Karpas-422 (cell line): ENCODE data around the gene C10orf95. TPM values are rescaled to one million over a fixed set of nuclear protein-coding genes. Genes with fewer than 3 reads are reported as not detected.

ENCODE experiments used
- DNase-seq: peaks from one replicate; pipeline ENCODE4 v3.0.0-alpha.2; 2015
- H2AFZ ChIP-seq: fragments of 200-600 bp; sonication (generic); 2 replicates; pipeline ENCODE4 v1.6.1; 2014; ENCODE audit warnings: antibody characterized with exemption, low read length, mixed read lengths
- H3K27ac ChIP-seq: fragments of 200-600 bp; sonication (generic); 2 replicates; pipeline ENCODE4 v1.5.1; 2014; ENCODE audit warnings: mild to moderate bottlenecking, low read length, moderate library complexity
- H3K27me3 ChIP-seq: fragments of 200-600 bp; sonication (generic); 2 replicates; pipeline ENCODE4 v1.6.1; 2014; ENCODE audit warnings: low read length, mixed read lengths
- H3K36me3 ChIP-seq: fragments of 200-600 bp; sonication (generic); 2 replicates; pipeline ENCODE4 v1.6.1; 2014; ENCODE audit warnings: low read length, mixed read lengths; ENCODE audit not compliant: insufficient read depth
- H3K4me1 ChIP-seq: fragments of 200-600 bp; sonication (generic); 2 replicates; pipeline ENCODE4 v1.6.1; 2014; ENCODE audit warnings: mild to moderate bottlenecking, low read length, mixed read lengths
- H3K4me2 ChIP-seq: fragments of 200-600 bp; sonication (generic); 2 replicates; pipeline ENCODE4 v1.6.1; 2014; ENCODE audit warnings: low read length, low read depth, mild to moderate bottlenecking; ENCODE audit not compliant: poor library complexity, severe bottlenecking
- H3K4me3 ChIP-seq: fragments of 200-600 bp; sonication (generic); 2 replicates; pipeline ENCODE4 v1.5.1; 2014; ENCODE audit warnings: mild to moderate bottlenecking, antibody characterized with exemption, low read length, mixed read lengths
- H3K79me2 ChIP-seq: fragments of 200-600 bp; sonication (generic); 2 replicates; pipeline ENCODE4 v1.6.1; 2014; ENCODE audit warnings: mild to moderate bottlenecking, low read length, mixed read lengths
- H3K9ac ChIP-seq: fragments of 200-600 bp; sonication (generic); 2 replicates; pipeline ENCODE4 v1.6.0; 2014; ENCODE audit warnings: low read length
- H3K9me2 ChIP-seq: fragments of 200-600 bp; sonication (generic), shearing (Covaris generic); replicated peaks from 2 replicates; pipeline ENCODE4 v1.6.0; 2014; ENCODE audit warnings: mild to moderate bottlenecking, low read length, moderate library complexity; ENCODE audit not compliant: insufficient read depth
- H3K9me3 ChIP-seq: fragments of 300-700, 200-600 bp; sonication (generic); 2 replicates; pipeline ENCODE4 v1.6.1; 2014; ENCODE audit warnings: low read length, mixed read lengths
- H4K20me1 ChIP-seq: fragments of 200-600 bp; sonication (generic); 2 replicates; pipeline ENCODE4 v1.6.1; 2014; ENCODE audit warnings: mild to moderate bottlenecking, antibody characterized with exemption, low read length, low read depth; ENCODE audit not compliant: insufficient read depth
- total RNA-seq: library from RNA; depleted of rRNA; stranded (reverse); fragments of >200 nt; shearing (Covaris generic); gene quantifications from 2 replicates; pipeline ENCODE4 v1.2.3, GENCODE V29; 2014; ENCODE audit warnings: low replicate concordance

The C10orf95 gene
- total RNA-seq, 1 experiment from 2014 or later = 0.78 TPM

GRCh38 chr10:102435133-102435497, 16.2 kb downstream of the C10orf95 start:
- no peak overlapping the region for H2AFZ ChIP-seq
- no peak overlapping the region for H3K4me2 ChIP-seq
- H3K4me3 ChIP-seq = no peak overlapping the region
- peaks cover 15% of the 10 kb centered on the region for H3K79me2 ChIP-seq
- H3K27me3 ChIP-seq = no peaks in the 10 kb centered on the region
- no peaks in the 10 kb centered on the region for H3K9me2 ChIP-seq
- no peak overlapping the region for H3K27ac ChIP-seq
- H3K9ac ChIP-seq = no peak overlapping the region
- H4K20me1 ChIP-seq = no peaks in the 10 kb centered on the region
- DNase-seq = no peak
- peaks cover 5% of the 10 kb centered on the region for H3K4me1 ChIP-seq
- no peaks in the 10 kb centered on the region for H3K9me3 ChIP-seq
- H3K36me3 ChIP-seq = no peaks in the 10 kb centered on the region

- H3K4me3 ChIP-seq = no peak overlapping the region
- no peak overlapping the region for H2AFZ ChIP-seq
- H3K79me2 ChIP-seq = peaks cover 15% of the 10 kb centered on the region
- no peak for DNase-seq
- H3K9me2 ChIP-seq = no peaks in the 10 kb centered on the region
- no peaks in the 10 kb centered on the region for H4K20me1 ChIP-seq
- no peaks in the 10 kb centered on the region for H3K9me3 ChIP-seq
- H3K4me1 ChIP-seq = peaks cover 5% of the 10 kb centered on the region
- no peak overlapping the region for H3K4me2 ChIP-seq
- H3K27ac ChIP-seq = no peak overlapping the region
- no peaks in the 10 kb centered on the region for H3K27me3 ChIP-seq
- H3K9ac ChIP-seq = no peak overlapping the region
- H3K36me3 ChIP-seq = no peaks in the 10 kb centered on the region
Measured at GRCh38 chr10:102434394-102435132, 16.8 kb downstream of the C10orf95 start.

GRCh38 chr10:102433619-102434046, 17.7 kb downstream of the C10orf95 start:
- H3K4me2 ChIP-seq = no peak overlapping the region
- H3K36me3 ChIP-seq = no peaks in the 10 kb centered on the region
- H3K27me3 ChIP-seq = no peaks in the 10 kb centered on the region
- no peaks in the 10 kb centered on the region for H4K20me1 ChIP-seq
- no peaks in the 10 kb centered on the region for H3K9me3 ChIP-seq
- H3K4me1 ChIP-seq = peaks cover 5% of the 10 kb centered on the region
- no peak overlapping the region for H3K4me3 ChIP-seq
- H2AFZ ChIP-seq = no peak overlapping the region
- H3K79me2 ChIP-seq = peaks cover 15% of the 10 kb centered on the region
- H3K27ac ChIP-seq = no peak overlapping the region
- H3K9ac ChIP-seq = no peak overlapping the region
- no peaks in the 10 kb centered on the region for H3K9me2 ChIP-seq
- no peak for DNase-seq

- H3K4me1 ChIP-seq = peaks cover 5% of the 10 kb centered on the region
Measured at GRCh38 chr10:102432162-102432950, 19.0 kb downstream of the C10orf95 start, which contains the start of gene CUEDC2. Gene CUEDC2, minus strand, starts transcription at chr10:102432574. Its CDS starts 7,386 bp downstream, at chr10:102425188.

GRCh38 chr10:102431452-102432124, 19.8 kb downstream of the C10orf95 start:
- H3K4me1 ChIP-seq = peaks cover 5% of the 10 kb centered on the region
- H2AFZ ChIP-seq = no peak overlapping the region; the same call in 1 of the 2 replicates
- no peaks in the 10 kb centered on the region for H3K9me3 ChIP-seq
- H4K20me1 ChIP-seq = no peaks in the 10 kb centered on the region
- peak overlapping the region; percentile 94 for H3K4me3 ChIP-seq
- H3K27ac ChIP-seq = peak overlapping the region; percentile 70
- H3K4me2 ChIP-seq = peak overlapping the region; percentile 96
- H3K36me3 ChIP-seq = no peaks in the 10 kb centered on the region
- no peaks in the 10 kb centered on the region for H3K27me3 ChIP-seq
- peak overlapping the region; percentile 98 for H3K9ac ChIP-seq
- peak; percentile 58 for DNase-seq
- H3K9me2 ChIP-seq = no peaks in the 10 kb centered on the region
- peaks cover 15% of the 10 kb centered on the region for H3K79me2 ChIP-seq

More at GRCh38 chr10:102432162-102432950, 19.0 kb downstream of the C10orf95 start, which contains the start of gene CUEDC2:
- Histone ChIP-seq H3K9me3 (no peaks in the 10 kb centered on the region), H3K9ac (peak within 1 kb of the TSS; percentile 98), H3K79me2 (peaks cover 15% of the 10 kb centered on the region), H3K4me2 (peak within 1 kb of the TSS; percentile 96), H4K20me1 (no peaks in the 10 kb centered on the region), H3K9me2 (no peaks in the 10 kb centered on the region), H2AFZ (peak within 1 kb of the TSS; percentile 43; the same call in 1 of the 2 replicates), H3K27me3 (no peaks in the 10 kb centered on the region), H3K27ac (peak within 1 kb of the TSS; percentile 70), H3K4me3 (peak within 1 kb of the TSS; percentile 94), H3K36me3 (no peaks in the 10 kb centered on the region)
- peak; percentile 96 for DNase-seq

- H3K27me3 ChIP-seq = no peaks in the 10 kb centered on the region
Measured at GRCh38 chr10:102429468-102429867, 21.9 kb downstream of the C10orf95 start.

GRCh38 chr10:102426803-102427287, 24.5 kb downstream of the C10orf95 start:
- H3K4me1 ChIP-seq = peaks cover 9% of the 10 kb centered on the region
- H2AFZ ChIP-seq = no peak overlapping the region
- H3K36me3 ChIP-seq = no peaks in the 10 kb centered on the region
- no peaks in the 10 kb centered on the region for H3K9me2 ChIP-seq
- H4K20me1 ChIP-seq = no peaks in the 10 kb centered on the region
- no peak for DNase-seq
- H3K9me3 ChIP-seq = no peaks in the 10 kb centered on the region
- H3K27ac ChIP-seq = no peak overlapping the region
- peaks cover 11% of the 10 kb centered on the region for H3K79me2 ChIP-seq
- H3K4me2 ChIP-seq = no peak overlapping the region
- H3K27me3 ChIP-seq = no peaks in the 10 kb centered on the region
- no peak overlapping the region for H3K9ac ChIP-seq
- H3K4me3 ChIP-seq = no peak overlapping the region

More at GRCh38 chr10:102429468-102429867, 21.9 kb downstream of the C10orf95 start:
- Histone ChIP-seq H3K4me2 (no peak overlapping the region), H4K20me1 (no peaks in the 10 kb centered on the region), H2AFZ (no peak overlapping the region), H3K4me3 (no peak overlapping the region), H3K9me3 (no peaks in the 10 kb centered on the region), H3K36me3 (no peaks in the 10 kb centered on the region), H3K79me2 (peaks cover 15% of the 10 kb centered on the region), H3K4me1 (peaks cover 5% of the 10 kb centered on the region), H3K9ac (no peak overlapping the region), H3K27ac (no peak overlapping the region), H3K9me2 (no peaks in the 10 kb centered on the region)
- DNase-seq = no peak
